HG03342 (cell line): ENCODE measurements around the gene EEF2K.
"Not testable (repeated sequence)": the region's sequence is repeated elsewhere in the genome, so short reads cannot be mapped to it uniquely, and the experiment has no call there.

ENCODE experiments used
- ATAC-seq: cut with Tn5 transposase; IDR thresholded peaks from one replicate; pipeline ENCODE4 v1.9.1; 2021; ENCODE audit warnings: mild to moderate bottlenecking, moderate library complexity; ENCODE audit not compliant: unreplicated experiment

EEF2K gene

DNA sequence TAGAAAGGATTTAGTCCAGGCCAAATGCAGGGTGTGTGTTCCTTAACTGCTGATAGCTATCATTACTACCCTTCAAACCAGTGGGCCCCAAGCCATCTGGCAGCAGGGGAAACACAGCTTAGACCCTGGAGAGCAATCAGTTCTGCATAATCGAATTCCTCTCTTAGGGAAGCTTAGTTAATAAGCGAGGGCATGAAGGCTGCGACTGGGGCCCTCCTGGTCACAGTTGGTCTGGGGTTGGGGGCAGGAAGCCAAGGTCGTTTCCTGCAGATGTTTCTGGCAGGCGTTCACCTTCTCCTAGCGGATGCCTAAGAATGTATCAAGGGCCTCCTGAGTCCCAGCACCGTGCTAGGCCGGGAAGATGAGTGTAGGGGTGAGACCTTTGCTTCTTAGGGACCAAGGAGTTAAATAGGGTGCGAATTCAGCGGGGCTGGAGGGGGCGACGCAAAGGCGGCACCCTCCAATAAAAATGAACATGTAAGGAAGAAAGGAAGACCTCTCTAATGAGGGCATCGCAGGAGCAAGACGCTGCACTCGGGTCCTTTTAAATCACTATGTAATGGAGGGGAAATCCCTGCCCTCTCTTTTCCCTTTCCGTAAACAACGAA is 16.5 kb upstream of the EEF2K start:
- no peak for ATAC-seq

DNA sequence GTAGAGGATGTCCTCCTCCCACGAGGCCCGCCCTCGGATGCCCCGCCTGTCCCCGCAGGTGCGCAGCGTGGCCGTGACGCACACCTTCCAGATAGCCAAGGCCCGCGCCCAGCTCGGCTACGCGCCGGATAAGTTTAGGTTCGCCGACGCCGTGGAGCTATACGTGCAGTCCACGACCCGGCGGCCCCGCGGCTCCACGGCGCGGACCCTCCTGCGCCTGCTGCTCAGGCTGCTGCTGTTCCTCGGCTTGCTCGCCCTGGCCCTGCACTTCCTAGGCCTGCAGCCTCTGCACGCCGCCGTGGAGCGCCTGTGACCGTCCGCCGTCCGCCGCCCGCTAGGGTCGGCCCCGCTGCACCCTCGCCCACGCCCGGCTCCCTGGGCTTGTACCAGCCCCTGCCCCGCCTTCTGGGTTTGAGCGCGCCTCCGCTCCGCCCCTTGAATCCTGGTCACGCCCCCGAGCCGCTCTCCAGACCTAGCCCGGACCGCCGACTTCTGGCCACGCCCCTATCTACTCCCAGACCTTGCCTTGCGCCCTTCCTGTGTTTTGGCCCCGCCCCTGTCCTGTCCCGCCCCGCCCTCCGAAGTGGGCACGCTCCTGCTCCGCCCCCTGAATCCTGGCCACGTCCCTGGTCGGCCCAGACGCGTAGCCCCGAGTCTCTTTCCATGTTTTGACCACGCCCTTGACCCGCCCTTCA is 15.8 kb upstream of the EEF2K start:
- ATAC-seq, result peak; percentile 58

DNA sequence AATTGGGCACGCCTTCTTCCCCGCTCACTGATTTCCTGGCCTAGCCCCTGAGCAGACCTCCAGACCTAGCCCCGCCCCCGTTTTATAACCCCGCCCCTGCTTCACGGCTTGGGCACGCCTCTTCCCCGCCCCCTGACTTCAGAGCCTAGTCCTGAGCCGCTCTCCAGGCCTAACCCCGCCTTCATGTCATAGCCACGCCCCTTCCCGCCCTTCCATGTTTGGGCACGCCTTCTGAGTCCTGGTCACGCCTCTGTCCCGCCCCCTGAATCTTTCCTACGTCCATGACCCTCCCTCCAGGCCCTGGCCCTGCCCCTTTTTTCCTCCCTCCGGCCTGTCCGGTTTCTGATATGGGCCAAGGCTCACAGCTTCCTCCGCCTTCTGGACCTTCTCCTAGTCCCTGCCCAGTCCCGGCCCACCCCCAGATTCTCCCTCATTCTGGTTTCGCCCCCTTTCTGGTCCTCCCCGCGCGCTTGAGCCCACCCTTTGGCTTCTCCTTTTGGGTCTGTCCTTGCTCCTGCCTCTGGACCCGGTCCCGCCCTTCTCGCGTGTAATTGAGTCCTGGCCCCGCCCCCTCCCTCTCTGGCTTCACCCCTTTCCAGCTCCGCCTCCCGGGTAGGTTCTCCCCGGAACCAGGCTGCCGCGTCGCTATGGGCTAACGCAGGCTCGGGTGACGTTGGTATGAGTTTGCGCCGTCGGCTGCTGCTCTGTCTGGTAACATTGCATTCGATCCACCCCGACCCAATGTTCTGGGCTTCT is 15.1 kb upstream of the EEF2K start:
- ATAC-seq, result peak; percentile 46

DNA sequence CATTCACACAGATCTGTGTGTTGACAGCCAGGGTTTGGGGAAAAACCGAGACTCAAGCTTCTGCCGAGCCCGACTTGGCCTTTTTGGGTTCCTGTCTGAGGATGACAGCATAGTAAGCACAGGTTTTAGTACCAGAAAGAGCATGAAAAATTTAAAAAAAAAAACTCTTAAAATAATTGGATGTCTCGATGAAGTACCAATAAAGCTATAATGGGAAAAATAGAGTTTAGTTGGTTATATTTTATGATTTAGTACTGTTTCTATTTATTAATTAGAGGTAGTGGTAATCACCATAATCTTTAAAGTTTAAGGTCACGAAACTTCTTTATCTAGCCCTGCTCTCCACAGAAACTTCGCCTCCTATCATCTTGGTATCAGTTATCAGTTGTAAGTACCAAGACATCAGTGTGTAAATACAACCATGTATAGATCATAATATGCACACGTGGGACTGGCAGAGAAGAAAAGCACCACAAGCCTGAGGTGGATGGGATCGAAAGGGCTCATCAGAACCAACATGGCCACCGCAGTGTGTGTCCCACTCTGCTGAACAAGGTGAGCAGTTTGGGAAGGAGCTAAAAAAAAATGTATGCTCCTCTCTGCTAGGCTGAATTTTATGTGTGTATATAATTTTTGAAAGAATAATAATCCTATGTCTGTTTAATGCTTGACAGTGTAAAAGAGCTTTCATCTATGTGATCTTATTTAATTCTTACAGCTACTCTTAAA is 14.4 kb upstream of the EEF2K start:
- no peak for ATAC-seq

DNA sequence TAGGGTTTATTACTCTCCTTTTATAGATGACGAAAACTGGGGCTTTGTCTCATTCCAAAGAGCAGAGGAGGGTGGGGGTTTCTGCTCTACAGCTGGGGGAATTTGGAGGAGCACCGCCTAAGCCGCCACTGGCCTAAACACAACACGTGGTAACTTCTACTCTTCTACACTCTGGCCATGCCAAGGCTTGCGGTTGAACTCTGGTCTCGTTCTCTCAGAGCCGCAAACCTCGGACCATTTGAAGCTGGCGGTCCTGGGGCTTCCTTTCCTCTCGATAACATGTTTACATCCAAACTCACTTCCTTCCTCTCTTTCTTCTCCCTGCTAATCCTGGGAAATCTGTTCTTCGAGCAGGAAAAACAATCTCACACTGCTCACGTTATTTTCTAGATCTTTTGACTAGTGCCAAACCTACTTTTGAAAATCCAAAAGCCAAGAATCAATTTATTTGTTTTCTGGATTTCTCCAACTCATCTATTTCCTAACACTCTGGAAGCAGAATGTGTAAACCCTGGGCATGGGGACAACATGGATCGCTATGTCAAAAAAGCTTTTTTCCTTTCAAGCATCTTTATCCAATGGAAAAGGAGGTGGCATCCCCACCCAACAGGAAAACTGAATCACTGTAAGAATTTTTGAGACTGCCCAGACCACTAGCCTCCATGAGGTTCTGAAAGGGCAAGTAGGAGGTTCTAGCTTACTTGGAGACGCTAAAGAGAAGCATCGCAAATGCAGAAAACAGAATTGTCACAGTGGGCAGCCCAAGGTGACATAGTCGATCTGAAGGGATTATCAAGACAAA is 13.6 kb upstream of the EEF2K start:
- peak; percentile 20 for ATAC-seq

DNA sequence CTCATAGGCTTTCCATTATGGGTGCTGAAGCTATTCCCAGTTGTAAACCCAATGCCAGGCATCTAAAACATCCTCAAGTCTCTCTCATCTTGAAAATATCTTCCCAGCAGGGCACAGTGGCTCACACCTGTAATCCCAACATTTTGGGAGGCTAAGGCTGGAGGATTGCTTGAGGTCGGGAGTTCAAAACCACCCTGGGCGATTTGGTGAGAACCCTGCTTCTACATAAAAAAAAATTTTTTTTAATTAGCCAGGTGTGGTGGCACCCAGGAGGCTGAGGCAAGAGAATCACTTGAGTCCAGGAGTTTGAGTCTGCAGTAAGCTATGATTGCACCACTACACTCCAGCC is 13.0 kb upstream of the EEF2K start:
- ATAC-seq, result no peak

GRCh38 chr16:22194707-22195444 is 11.2 kb upstream of the EEF2K start:
- ATAC-seq, result no peak

DNA sequence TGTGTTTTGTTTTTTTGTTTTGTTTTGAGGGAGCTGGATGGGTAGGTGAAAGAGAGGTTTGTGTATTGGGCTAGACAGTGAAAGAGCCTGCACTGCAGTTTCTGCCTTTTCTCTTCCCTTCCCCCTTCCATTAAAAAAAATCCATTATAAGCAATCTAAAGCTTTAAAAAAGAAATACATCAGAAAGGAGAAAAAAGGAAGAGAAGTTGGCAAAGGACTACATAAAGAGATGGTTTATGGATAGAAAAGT is 10.7 kb upstream of the EEF2K start:
- ATAC-seq, result no peak

GRCh38 chr16:22195695-22196558 is 10.2 kb upstream of the EEF2K start:
- peak; percentile 19 for ATAC-seq

- ATAC-seq, result not testable (repeated sequence)
Observed at GRCh38 chr16:22196559-22197168, 9.4 kb upstream of the EEF2K start.

GRCh38 chr16:22198547-22199293 is 7.4 kb upstream of the EEF2K start:
- no peak for ATAC-seq

GRCh38 chr16:22202261-22202637 is 3.8 kb upstream of the EEF2K start:
- ATAC-seq, result no peak

DNA sequence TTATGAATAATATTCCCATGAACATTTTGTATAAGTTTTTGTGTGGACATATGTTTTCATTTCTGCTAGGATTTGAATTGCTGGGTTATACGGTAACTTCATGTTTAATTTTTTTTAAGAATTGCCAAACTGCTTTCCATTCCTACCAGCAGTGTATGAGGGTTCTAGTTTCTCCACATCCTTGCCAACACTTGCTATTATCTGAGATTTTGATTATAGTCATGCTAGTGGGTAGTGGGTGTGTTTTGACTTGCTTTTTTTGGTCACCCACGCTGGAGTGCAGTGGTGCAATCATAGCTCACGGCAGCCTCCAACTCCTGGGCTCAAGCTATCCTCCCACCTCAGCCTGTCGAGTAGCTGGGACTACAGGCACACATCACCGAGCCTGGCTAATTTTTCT is 3.0 kb upstream of the EEF2K start:
- no peak for ATAC-seq

- ATAC-seq, result no peak
Observed at GRCh38 chr16:22204091-22204655, 1.9 kb upstream of the EEF2K start.

DNA sequence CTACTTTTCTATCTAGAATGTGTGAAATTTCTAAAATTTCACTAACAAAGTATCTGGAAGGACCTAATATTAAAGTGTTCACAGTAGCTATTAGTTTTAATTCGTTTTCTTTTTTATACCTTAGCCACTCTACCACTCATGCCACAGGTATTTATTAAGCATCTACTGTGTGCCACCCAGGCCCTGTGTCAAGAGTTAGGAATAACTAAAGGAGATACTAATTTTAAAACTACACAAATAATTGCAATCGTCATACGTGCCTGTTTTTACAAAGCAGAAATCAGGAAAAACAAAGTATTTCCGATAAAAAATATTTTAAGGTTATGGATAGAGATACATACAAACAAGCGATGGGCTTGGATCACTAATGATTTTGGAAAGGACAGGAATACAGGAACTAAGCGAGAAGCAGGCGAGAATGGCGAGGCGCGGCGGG is 483 bp upstream of the EEF2K start:
- ATAC-seq, result no peak

DNA sequence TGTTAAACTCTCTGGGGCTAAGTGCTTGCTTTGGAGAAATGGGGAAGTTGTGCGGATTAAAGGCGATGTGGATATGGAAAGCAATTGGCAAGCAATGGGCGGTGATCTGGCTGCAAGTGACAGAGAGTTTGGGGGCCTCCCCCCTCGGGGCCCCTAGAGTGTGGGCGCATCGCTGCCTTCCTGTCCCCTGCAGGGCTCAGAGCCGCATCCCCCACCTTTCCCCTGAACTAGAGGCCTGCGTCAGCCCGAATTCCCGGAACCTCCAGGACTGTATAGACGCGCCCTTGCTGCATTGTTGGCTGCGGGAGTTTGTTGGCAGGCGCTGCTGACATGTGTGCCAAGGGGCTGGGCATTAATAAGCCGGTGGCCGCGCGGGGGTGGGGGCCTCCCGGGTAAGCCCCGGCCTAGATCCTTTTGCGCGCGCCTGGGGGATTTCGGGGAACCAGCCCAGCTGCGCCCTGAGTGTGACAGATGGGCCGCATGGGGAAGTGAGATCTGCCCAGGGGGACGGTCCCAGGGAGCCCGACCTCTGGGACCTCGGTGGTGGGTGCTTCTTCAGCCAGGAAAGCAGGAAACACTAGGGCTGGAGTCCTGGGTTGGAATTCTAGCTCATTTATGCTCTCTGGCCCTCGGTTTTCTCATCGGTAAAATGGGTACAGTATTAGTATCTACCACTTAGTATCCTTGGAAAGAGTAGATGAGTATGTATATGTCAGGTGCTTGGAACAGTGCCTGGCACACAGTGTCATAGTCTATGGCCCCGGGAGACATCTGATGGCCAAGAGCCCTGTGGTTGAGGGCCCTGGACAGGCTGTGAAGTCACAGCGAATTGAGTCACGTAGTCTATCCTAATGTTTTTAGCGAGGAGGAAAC is 1.0 kb downstream of the EEF2K start:
- peak; percentile 48 for ATAC-seq
